GM18498 (cell line): Measurements from ENCODE around the gene FOXA2.

ENCODE experiments used
- ATAC-seq: cut with Tn5 transposase; IDR thresholded peaks from one replicate; pipeline ENCODE4 v1.9.1; 2021; ENCODE audit warnings: mild to moderate bottlenecking, moderate library complexity; ENCODE audit not compliant: unreplicated experiment

Gene FOXA2

DNA sequence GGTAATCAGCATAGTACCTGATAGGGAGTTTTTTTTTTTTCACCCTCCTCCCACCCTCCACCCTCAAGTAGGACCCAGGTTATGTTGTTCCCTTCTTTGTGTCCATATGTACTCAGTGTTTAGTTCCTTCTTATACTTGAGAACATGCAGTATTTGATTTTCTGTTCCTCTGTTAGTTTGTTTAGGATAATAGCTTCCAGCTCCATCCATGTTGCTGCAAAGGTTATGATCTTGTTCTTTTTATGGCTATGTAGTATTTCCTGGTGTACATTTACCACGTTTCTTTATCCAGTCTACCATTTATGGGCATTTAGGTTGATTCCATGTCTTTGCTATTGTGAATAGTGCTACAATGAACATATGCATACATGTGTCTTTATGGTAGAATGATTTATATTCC lies 41.9 kb downstream of the FOXA2 start:
- no peak for ATAC-seq

DNA sequence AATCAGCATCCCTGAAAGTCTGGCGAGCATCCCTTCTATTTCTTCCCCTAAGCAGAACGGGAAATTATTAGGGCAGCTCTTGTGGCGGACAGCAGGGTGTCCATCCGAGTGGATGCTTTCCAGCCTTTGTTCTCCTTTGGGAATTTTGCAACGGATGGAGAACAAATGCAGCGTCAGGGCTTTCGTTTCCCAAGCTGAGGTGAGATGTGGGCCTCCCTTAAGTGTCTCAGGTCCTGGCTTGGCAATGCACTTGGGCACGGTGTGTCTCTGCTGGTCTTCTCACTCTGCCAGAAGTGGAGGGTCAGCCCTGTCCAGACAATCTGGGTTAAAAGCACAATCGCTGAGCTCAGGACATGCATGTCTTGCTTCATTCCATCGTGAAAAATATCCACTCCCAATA lies 43.5 kb downstream of the FOXA2 start:
- ATAC-seq: no peak

DNA sequence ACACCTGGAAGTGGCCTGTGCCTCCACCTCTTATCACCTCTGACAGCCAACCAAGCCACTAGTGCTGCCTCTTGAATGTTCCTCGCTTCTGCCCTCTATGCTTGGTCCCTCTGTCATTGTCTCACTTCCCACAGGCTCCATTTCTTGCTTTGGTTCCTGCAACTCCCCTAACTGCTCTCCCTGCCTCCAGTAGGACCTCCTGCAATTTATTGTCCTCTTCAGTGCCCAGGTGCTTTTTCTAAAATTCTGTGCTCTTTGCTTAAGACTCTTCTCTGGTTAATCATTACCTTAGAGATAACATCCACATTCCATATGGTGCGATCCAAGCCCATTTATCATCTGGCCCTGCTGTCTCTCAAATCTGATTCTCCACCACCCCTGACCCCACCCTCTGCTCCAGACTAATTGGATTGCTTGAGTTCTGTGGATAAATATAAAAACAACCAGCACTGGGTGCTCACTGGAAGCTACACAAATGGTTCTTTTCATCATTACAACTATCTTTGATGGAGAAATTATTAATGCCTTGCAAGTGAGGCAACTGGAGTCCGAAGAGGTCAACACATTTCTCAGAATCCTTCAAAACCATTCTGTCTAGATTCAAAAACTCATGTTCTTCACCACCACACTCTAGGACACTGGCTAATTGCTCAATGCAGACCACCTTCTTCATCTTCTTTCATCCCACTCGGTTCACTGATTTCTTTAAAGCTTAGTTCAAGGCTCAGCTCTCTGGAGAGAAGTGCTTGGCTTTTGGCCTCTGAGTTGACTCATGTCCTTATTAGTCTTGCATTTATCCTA lies 47.2 kb downstream of the FOXA2 start:
- no peak for ATAC-seq

DNA sequence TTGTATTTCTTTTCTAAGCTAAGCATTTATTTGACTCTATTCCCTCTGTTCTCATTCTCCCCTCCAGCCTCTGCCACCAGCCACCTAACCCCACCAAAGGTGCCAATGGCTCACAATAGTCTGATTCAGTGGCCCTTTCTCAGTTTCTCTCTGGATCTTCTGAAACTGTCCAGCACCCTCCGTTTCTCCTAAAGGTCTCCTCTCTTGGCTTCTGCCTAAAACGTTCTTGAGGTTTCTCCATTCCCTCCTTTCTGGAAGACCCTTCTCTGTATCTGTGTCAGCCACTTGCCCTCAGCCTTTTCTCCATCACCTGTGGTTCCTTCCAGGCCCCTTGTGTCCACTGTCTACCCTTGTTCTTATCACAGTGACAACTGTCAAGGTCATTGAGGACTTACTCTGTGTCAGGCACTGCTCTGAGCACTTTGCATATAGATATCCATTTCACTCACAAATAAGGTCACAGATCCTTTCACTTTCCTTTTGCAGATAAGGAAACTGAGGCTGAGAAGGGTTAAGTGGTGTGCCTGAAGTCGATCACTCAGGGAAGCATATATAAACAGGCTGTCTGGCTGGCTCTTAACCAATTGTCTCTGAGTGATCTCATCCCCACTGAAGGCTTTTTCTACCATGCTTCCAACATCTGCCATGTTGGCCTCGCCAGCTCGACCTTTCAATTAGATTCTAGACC lies 48.1 kb downstream of the FOXA2 start:
- ATAC-seq: no peak

DNA sequence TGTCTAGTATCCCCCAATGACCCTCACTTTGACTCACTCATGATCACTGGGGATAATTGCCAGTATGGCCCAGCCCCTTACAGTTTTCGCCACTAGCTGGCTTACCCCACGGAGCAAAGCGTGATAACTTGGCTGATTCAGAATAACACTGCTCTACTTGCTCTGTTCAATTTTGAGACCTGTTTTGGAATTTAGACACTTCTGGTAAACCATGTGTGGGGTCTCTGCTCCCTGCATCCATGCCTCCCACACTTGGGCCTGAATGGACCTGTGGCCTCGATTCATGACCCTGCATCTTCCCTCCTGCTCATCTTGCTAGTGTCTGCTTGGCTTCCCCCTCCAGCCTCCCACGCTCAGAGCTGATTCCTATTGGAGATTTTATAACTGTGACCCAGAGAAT lies 48.9 kb downstream of the FOXA2 start:
- ATAC-seq: no peak

DNA sequence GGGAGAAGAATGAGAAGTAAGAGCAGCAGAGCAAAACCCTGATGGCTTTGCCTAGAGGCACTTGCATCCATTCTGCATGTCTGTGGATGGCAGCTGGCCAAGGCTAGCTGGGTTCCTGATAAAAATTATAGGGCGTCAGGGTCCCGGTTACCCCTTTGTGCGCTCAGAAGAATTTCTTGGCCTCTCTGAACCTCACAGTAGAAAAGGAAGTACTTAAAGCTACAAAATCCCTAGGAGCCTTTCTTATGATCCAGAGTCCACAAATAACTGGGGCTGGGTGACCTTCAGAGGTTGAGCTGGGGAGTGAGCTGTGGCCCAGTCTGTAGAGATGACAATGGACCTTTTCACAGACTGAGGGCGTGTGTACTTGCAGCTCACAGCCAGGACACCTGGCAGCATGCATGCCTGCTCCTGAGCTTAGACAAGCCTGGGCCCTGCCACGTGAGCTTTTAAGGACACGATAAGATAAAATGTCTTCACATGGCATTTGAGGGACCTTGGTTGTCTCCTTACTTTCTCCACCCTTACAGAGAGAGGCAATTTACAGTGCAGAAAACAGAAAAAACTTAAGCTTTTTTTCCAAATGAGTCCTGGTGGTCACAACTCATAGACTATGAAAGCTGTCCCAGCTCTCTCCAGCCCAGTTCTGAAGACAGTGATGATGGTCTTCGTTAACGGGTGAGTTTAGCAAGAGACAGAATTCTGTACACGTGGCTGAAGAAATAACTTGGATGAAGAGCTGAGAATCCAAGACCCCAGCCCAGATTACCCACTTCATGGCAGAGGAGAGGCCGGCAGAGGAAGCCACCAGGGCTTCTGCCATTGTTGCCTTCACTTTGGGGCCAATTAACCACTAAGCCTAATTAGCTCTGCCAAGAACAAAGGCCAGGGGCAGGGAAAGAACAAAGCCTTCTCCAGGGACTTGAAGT lies 50.3 kb downstream of the FOXA2 start:
- no peak for ATAC-seq

DNA sequence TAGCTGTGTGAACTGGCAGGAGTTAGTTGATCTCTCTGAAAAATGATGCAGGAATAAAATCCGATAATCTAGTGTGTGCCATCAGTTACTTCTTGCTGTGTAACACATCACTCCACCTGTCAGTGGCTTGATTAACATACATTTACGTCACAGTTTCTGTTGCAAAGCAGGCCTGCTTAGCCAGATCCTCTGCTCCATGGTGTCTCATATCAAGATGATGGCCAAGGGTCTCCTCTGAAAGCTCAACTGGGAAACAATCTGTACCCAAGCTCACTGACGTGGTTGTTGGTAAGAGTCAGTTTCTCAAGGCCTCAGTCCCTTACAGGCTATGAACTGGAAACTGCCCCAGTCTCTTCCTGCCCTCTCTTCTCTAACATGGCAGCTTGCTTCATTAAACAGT lies 51.8 kb downstream of the FOXA2 start:
- no peak for ATAC-seq

DNA sequence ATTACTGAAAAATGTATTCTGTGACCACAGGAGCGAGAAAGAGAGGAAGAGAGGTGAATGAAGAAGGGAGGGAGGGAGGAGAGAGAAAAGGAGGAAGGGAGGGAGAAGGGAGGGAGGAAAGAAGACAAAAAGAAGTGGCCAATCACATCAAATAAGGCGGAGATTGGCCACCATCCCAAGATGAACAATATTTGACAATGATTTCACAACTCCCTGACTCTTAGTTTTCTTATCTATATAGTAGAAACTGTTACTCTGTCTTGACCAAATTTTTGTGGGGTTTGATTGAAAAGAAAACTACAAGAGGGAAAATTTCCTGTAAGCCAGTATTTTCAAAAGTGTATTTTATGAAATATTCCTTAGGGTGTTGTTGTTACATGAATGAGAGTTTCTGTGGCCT lies 52.6 kb downstream of the FOXA2 start:
- no peak for ATAC-seq

DNA sequence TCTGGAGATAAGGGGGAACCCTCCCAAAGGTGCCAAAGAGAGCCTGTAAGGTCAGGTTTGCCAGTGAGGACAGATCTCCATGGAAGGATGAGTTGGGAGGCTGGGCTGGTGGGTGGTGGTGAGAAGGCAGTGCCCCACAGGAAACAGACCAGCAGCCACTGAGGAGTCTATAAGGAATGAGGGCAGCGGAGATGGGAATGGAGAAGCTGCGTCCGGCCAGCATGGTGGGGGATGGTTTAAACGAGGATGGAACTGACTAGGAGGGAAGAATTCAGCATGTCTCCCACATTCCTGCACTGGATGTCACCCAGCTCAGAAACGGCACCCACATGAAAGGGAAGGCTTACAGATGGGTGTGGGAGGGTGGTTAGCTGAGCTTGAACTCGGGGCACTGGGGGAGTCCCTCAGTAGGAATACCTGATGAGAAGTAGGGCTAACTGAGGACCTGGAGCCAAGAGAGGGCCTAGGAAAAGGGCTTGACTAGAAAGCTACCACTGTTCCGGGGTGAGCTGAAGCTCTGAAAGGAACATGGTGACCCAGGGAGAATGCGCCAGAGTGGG lies 53.2 kb downstream of the FOXA2 start:
- no peak for ATAC-seq
